H1 (cell line): Measurements from ENCODE around the gene TRAPPC13. TPM values are rescaled to one million over a fixed set of nuclear protein-coding genes. Genes with fewer than 3 reads are reported as not detected.

Experiments
- CTBP2 ChIP-seq: IDR thresholded peaks from 2 replicates; pipeline ENCODE4 v1.7.0; 2011; ENCODE audit warnings: borderline replicate concordance, mild to moderate bottlenecking, moderate library complexity, mixed read lengths, low read length; ENCODE audit not compliant: insufficient read depth, insufficient read length
- GABPA ChIP-seq: IDR thresholded peaks from 2 replicates; pipeline ENCODE4 v1.6.1; 2011; ENCODE audit warnings: mild to moderate bottlenecking, low read length, moderate library complexity, borderline replicate concordance; ENCODE audit not compliant: insufficient read depth
- polyA plus RNA-seq, 7 experiments: library from polyadenylated mRNA; depleted of rRNA in 3 of 7; stranded (reverse) in 5 of 7; unstranded in 2 of 7; fragments of >200 nt in 5 of 7; fragments of 200-250 nt in 2 of 7; gene quantifications; 1 replicate in 5 of 7; 2 replicates in 1 of 7; 4 replicates in 1 of 7; pipeline versions ENCODE4 v1.2.1 to v1.2.3, GENCODE V29; 2011 to 2013; ENCODE audit warnings: missing spikeins in 2 of 7, mixed read lengths in 2 of 7
- total RNA-seq: library from RNA; stranded (reverse); fragmentation: NEBNext Ultra II Directional; extraction: Animal tissue kit (Norgen Biotek cat#: 25700); gene quantifications from 2 replicates; pipeline ENCODE4 v1.2.1, GENCODE V29; 2021

TRAPPC13 gene
- total and polyA plus RNA-seq, 2 of the 8 experiments (the other 6 are each of a cell fraction or from before 2014, with no cell fraction given), result 6.3 to 16.8 TPM

DNA sequence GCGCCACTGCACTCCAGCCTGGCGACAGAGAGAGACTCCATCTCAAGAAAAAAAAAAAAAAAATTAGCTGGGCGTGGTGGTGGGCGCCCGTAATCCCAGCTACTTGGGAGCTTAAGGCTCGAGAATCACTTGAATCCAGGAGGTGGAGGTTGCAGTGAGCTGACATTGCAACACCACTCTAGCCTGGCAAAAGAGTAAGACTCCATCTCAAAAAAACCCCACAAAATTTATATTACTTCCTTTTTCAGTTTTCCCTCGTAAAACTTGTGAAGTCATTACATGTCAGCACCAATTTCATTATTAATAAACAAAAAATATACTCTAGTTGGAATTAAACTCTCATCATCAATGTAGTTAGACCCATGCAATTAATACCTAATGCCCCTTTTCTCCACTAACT lies 43.9 kb downstream of the TRAPPC13 start (continued):
- no peak for TF ChIP-seq CTBP2
- no peak for TF ChIP-seq GABPA
- TF ChIP-seq, all 59 proteins: peak for 0
